HepG2 (cell line): ENCODE results near the gene TXNIP. TPM values are rescaled to one million over a fixed set of nuclear protein-coding genes. Genes with fewer than 3 reads are reported as not detected.

ENCODE experiments used
- PHF20 ChIP-seq: sonication (generic); formaldehyde crosslinking; IDR thresholded peaks from 2 replicates; pipeline ENCODE4 v1.5.0; 2020; ENCODE audit warnings: mild to moderate bottlenecking, missing genetic modification reagents
- PREB ChIP-seq: sonication (generic); formaldehyde crosslinking; IDR thresholded peaks from 2 replicates; pipeline ENCODE4 v1.4.0; 2020; ENCODE audit warnings: missing genetic modification reagents
- RAD51 ChIP-seq: fragments of 450-650 bp; IDR thresholded peaks from 2 replicates; pipeline ENCODE4 v1.6.1; 2016; ENCODE audit warnings: borderline replicate concordance
- SNAPC5 ChIP-seq: sonication (generic); formaldehyde crosslinking; IDR thresholded peaks from 2 replicates; pipeline ENCODE4 v1.8.1; 2023; ENCODE audit warnings: mild to moderate bottlenecking, missing genetic modification reagents, borderline replicate concordance
- TRAFD1 ChIP-seq: sonication (generic); formaldehyde crosslinking; IDR thresholded peaks from 2 replicates; pipeline ENCODE4 v1.5.1; 2020; ENCODE audit warnings: missing genetic modification reagents, mild to moderate bottlenecking, borderline replicate concordance
- ZFP91 ChIP-seq: sonication (generic); formaldehyde crosslinking; IDR thresholded peaks from 2 replicates; pipeline ENCODE4 v1.9.0; 2022; ENCODE audit warnings: missing genetic modification reagents, mild to moderate bottlenecking, borderline replicate concordance
- ZNF609 ChIP-seq: sonication (generic); formaldehyde crosslinking; IDR thresholded peaks from 2 replicates; pipeline ENCODE4 v1.4.0; 2020; ENCODE audit warnings: mild to moderate bottlenecking, missing genetic modification reagents, borderline replicate concordance
- ZSCAN31 ChIP-seq: sonication (generic); formaldehyde crosslinking; IDR thresholded peaks from 2 replicates; pipeline ENCODE4 v1.5.0; 2020; ENCODE audit warnings: low read depth, mild to moderate bottlenecking, missing genetic modification reagents
- polyA plus RNA-seq, 8 experiments: library from polyadenylated mRNA; depleted of rRNA in 3 of 8; stranded (reverse) in 7 of 8; unstranded in 1 of 8; fragments of >200 nt; fragmentation: Illumina TruSeq in 4 of 8; extraction: Trizol in 4 of 8; gene quantifications; 2 replicates each; pipeline versions ENCODE4 v1.2.1 to v1.2.3, GENCODE V29; 2011 to 2016; ENCODE audit warnings: low read depth in 4 of 8, missing spikeins in 1 of 8, mixed read lengths in 1 of 8; ENCODE audit not compliant: insufficient read depth in 1 of 8
- total RNA-seq, 5 experiments: library from RNA; depleted of rRNA; stranded (reverse); fragments of >200 nt; fragmentation: Illumina TruSeq; extraction: Trizol; gene quantifications; 2 replicates each; pipeline ENCODE4 v1.2.3, GENCODE V29; 2016; ENCODE audit warnings: low read depth in 1 of 5

Gene TXNIP
- total and polyA plus RNA-seq, 2 of the 13 experiments (the other 11 are each of a cell fraction or from before 2014, with no cell fraction given): 24.4 to 237 TPM

GRCh38 chr1:145964328-145965118 lies 31.9 kb downstream of the TXNIP start, which contains the start of the genes ANKRD34A and POLR3GL (continued):
- no peak; the same call in 1 of the 2 replicates for TF ChIP-seq ZNF609 (CRISPR knock-in tag)
- TF ChIP-seq TRAFD1 (CRISPR knock-in tag): no peak
- TF ChIP-seq ZSCAN31 (CRISPR knock-in tag): 0 out of 2 replicates have a peak, but pooled peaks have one; percentile 50
- TF ChIP-seq PHF20: peak; percentile 75
- 0 out of 2 replicates have a peak, but pooled peaks have one; percentile 33 for TF ChIP-seq SNAPC5 (CRISPR knock-in tag)
- TF ChIP-seq RAD51: no peak
- peak; percentile 72; the same call in 1 of the 2 replicates for TF ChIP-seq ZFP91
- TF ChIP-seq PREB (CRISPR knock-in tag): no peak
